ENCODE measurements around the gene TIMM50. TPM values are rescaled to one million over a fixed set of nuclear protein-coding genes. Genes with fewer than 3 reads are reported as not detected.

Gene TIMM50
- total and polyA plus RNA-seq, 2 of the 8 experiments (the other 6 are each of a cell fraction or from before 2014, with no cell fraction given), result 155 to 187 TPM

GRCh38 chr19:39506944-39507714, 26.5 kb downstream of the TIMM50 start (continued):
- TF ChIP-seq, protein P1, sequence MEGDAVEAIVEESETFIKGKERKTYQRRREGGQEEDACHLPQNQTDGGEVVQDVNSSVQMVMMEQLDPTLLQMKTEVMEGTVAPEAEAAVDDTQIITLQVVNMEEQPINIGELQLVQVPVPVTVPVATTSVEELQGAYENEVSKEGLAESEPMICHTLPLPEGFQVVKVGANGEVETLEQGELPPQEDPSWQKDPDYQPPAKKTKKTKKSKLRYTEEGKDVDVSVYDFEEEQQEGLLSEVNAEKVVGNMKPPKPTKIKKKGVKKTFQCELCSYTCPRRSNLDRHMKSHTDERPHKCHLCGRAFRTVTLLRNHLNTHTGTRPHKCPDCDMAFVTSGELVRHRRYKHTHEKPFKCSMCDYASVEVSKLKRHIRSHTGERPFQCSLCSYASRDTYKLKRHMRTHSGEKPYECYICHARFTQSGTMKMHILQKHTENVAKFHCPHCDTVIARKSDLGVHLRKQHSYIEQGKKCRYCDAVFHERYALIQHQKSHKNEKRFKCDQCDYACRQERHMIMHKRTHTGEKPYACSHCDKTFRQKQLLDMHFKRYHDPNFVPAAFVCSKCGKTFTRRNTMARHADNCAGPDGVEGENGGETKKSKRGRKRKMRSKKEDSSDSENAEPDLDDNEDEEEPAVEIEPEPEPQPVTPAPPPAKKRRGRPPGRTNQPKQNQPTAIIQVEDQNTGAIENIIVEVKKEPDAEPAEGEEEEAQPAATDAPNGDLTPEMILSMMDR (IDR thresholded peaks at IDR 0.05; ENCODE audit: control extremely low read depth in 1 of 3, insufficient read depth in 1 of 3, low read depth in 1 of 3, low read length in 3 of 3), result no peak
- TF ChIP-seq CHD1 (IDR thresholded peaks at IDR 0.05; ENCODE audit: low read depth, low read length) (no peak), EP300 (IDR thresholded peaks at IDR 0.05; ENCODE audit: borderline replicate concordance in 1 of 2, low read depth in 2 of 2, low read length in 2 of 2) (no peak), SP1 (IDR thresholded peaks at IDR 0.05; ENCODE audit: low read depth, low read length) (no peak), CEBPB (IDR thresholded peaks at IDR 0.05; ENCODE audit: low read depth, low read length) (no peak), SAP30 (IDR thresholded peaks at IDR 0.05; ENCODE audit: insufficient read depth, insufficient replicate concordance, low read length) (no peak), KDM5A (IDR thresholded peaks at IDR 0.05; ENCODE audit: low read length) (no peak), BCL11A (IDR thresholded peaks at IDR 0.05; ENCODE audit: low read depth in 2 of 2, low read length in 2 of 2) (no peak), RAD21 (IDR thresholded peaks at IDR 0.05 in 1 of 2, conservative IDR thresholded peaks at IDR 0.05 in 1 of 2; ENCODE audit: low read depth in 2 of 2, low read length in 2 of 2) (no peak), RBBP5 (IDR thresholded peaks at IDR 0.05; ENCODE audit: borderline replicate concordance, low read depth, low read length) (0 out of 2 replicates have a peak, but pooled peaks have one; percentile 49), ATF2 (IDR thresholded peaks at IDR 0.05; ENCODE audit: low read length) (no peak), EGR1 (IDR thresholded peaks at IDR 0.05; ENCODE audit: borderline replicate concordance, low read depth, low read length) (no peak), HDAC6 (IDR thresholded peaks at IDR 0.05; ENCODE audit: low read depth, low read length) (no peak), NANOG (IDR thresholded peaks at IDR 0.05; ENCODE audit: insufficient read depth, low read depth, low read length, poor library complexity, severe bottlenecking) (no peak), SIX5 (IDR thresholded peaks at IDR 0.05; ENCODE audit: low read depth, low read length) (no peak), JUND (IDR thresholded peaks at IDR 0.05; ENCODE audit: low read length) (no peak), MAFK (IDR thresholded peaks at IDR 0.05; ENCODE audit: low read depth, low read length) (no peak), TAF7 (optimal IDR thresholded peaks at IDR 0.05; ENCODE audit: borderline replicate concordance, low read depth, low read length) (no peak), GABPA (IDR thresholded peaks at IDR 0.05; ENCODE audit: borderline replicate concordance, insufficient read depth, low read length) (no peak)

Measured in H1 (cell line).